Dedifferentiated amniotic fluid mesenchymal stem cell (primary cell): ENCODE measurements around the gene ANKRD37.

ENCODE experiments used
- DNase-seq: peaks from one replicate; pipeline ENCODE4 v3.0.0-alpha.2; 2016; ENCODE audit errors: extremely low spot score

The ANKRD37 gene

GRCh38 chr4:185416955-185417354 is 20.3 kb downstream of the ANKRD37 start:
- DNase-seq: no peak

GRCh38 chr4:185421366-185422124 is 24.9 kb downstream of the ANKRD37 start:
- no peak for DNase-seq

- no peak for DNase-seq
Observed at GRCh38 chr4:185424905-185425646, 28.4 kb downstream of the ANKRD37 start.

GRCh38 chr4:185425647-185426352 is 29.2 kb downstream of the ANKRD37 start, which contains the start of gene UFSP2:
TSS of gene UFSP2 (minus strand) at chr4:185425964. CDS start at chr4:185425868, 96 bp downstream.
- peak; percentile 79 for DNase-seq

- DNase-seq: no peak
Observed at GRCh38 chr4:185426960-185427688, 30.5 kb downstream of the ANKRD37 start.

GRCh38 chr4:185429660-185430059 is 33.0 kb downstream of the ANKRD37 start:
- no peak for DNase-seq

GRCh38 chr4:185435466-185435865 is 38.8 kb downstream of the ANKRD37 start:
- no peak for DNase-seq

GRCh38 chr4:185437809-185438208 is 41.2 kb downstream of the ANKRD37 start:
- DNase-seq: no peak

- no peak for DNase-seq
Observed at GRCh38 chr4:185441479-185441878, 44.8 kb downstream of the ANKRD37 start.

- DNase-seq: no peak
Observed at GRCh38 chr4:185445209-185445608, 48.6 kb downstream of the ANKRD37 start.
